HG03095 (cell line): ENCODE measurements around the gene COMMD4.
"Not testable (repeated sequence)": the region's sequence is repeated elsewhere in the genome, so short reads cannot be mapped to it uniquely, and the experiment has no call there.

Experiments used
- ATAC-seq: cut with Tn5 transposase; IDR thresholded peaks from one replicate; pipeline ENCODE4 v1.9.1; 2021; ENCODE audit warnings: moderate library complexity; ENCODE audit not compliant: unreplicated experiment

The COMMD4 gene

DNA sequence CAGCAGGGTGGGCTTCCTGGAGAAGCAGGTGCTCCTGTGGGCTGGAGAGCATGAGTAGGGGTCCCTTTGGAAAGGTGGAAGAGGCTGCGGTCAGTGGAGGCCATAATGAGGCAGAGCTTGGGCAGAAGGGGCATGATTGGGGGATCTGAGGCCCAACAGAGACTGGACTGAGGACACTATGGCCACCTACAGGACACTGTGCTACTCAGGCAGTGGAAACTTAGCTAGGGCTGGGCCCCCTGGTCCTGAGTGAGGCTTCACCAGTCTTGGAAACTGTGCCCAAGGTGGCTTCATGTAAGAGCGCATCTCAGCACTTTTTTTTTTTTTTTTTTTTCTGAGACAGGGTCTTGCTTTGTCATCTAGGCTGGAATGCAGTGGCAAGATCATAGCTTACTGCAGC is 6.3 kb upstream of the COMMD4 start:
- ATAC-seq: no peak

DNA sequence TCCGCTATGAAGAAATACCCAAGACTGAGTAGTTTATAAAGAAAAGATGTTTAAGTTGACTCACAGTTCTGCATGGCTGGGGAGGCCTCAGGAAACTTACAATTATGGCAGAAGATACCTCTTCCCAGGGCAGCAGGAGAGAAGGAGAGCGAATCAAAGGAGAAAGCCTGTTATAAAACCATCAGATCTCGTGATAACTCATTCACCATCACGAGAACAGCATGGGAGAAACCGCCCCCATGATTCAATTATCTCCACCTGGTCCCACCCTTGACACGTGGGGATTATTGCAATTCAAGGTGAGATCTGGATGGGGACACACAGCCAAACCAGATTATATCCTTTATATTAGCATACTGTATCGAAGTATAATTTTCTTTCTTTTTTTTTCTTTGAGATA is 3.8 kb upstream of the COMMD4 start:
- ATAC-seq: not testable (repeated sequence)

DNA sequence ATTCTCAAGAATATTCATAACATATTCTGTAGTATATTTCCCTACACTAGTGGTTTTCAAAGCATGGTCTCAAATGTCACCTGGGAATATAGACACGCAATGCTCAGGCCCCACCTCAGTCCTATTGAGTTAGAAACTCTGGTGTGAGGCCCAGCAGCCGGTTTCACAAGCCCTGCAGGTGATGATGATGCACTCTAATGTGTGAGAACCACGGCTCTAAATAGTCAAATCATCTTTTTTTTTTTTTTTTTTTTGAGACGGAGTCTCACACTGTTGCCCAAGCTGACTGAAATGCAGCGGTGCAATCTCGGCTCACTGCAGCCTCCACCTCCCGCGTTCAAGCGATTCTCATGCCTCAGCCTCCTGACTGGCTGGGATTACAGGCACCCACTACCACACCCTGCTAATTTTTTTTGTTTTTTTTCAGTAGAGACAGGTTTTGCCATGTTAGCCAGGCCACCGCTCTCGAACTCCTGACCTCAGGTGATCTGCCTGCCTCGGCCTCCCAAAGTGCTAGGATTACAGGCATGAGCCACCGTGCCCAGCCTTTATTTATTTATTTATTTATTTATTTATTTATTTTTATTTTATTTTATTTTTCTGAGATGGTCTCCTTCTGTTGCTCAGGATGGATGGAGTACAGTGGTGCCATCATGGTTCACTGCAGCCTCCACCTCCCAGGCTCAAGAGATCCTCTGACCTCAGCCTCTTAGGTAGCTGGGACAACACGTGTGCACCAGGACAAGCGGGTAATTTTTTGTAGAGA is 2.0 kb upstream of the COMMD4 start:
- not testable (repeated sequence) for ATAC-seq

DNA sequence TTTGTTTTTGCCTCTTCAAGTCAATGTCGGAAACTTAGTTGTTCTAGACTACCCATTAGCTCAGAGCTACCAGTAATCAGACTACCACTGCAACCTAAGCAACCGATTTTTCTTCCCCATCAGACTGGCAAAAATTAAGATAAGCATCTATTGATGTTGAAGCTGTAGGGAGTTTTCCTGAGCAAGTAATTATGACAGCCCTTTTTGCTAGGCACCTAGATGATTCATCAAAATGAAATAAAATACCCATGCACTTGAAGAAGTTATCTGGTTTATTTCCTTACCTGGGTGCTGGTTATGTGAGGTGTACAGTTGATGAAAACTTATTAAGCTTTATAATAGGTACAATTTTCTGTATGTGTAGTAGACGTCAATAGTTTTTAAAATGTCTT is 554 bp upstream of the COMMD4 start:
- ATAC-seq: no peak

DNA sequence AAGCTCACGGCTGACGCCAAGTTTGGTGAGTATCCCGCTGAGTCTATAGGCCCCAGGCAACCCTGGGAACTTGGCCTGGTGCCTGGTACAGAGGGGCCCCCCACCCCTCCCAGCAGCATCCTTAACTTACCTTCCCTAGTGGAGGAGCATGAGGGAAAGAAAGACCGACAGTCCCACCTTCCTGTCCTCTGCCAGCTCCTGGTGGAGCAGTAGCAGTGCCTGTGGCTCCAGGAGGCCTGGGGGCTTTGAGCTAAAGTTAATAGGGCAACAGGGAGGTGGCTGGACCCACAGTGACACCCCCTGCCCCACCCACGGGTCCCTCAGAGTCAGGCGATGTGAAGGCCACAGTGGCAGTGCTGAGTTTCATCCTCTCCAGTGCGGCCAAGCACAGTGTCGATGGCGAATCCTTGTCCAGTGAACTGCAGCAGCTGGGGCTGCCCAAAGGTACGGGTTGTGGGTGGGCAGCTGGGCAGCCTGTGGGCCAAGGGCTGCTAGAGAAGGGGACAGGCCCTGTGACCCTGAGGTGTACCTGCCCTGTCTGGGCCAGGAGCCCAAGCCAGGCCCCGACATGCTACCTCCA is 2.9 kb downstream of the COMMD4 start:
- no peak for ATAC-seq

DNA sequence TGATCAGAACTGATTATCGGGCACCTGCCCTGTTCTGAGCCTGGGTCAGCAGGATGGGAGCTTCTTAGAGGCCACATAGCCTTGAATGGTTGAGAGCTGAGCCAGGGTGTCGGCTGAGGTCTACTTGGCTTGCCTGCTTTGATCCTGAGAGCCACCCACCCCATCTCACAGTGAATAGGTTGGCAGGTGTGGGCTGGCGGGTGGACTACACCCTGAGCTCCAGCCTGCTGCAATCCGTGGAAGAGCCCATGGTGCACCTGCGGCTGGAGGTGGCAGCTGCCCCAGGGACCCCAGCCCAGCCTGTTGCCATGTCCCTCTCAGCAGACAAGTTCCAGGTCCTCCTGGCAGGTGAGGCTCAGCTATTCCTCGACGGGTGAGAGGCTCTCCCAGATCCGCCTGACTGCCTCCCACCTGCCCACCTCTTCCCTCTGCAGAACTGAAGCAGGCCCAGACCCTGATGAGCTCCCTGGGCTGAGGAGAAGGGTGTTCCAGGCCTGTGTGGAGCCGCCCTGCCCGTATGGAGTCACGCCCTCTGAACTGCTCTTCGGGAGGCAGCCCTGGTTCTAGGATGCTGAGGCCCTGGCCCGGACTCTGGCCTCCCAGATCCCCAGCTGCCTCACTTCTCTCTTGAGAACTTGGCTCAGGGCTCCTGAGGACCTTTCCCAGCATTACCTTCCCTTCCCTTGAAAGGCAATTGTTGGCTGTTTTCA is 3.8 kb downstream of the COMMD4 start:
- ATAC-seq: no peak

DNA sequence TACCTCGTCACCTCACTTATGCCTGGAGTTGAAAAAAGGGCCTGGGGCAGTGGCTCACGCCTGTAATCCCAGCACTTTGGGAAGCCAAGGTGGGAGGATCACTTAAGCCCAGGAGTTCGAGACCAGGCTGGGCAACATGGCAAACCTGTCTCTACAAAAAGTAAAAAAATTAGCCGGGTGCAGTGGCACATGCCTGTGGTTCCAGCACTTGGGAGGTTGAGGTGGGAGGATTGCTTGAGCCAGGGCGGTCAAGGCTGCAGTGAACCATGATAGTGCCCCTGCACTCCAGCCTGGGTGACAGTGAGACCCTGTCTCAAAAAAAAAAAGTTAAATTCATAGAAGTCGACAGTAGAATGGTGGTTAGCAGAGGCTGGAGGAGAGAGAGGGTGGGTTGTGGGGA is 6.4 kb downstream of the COMMD4 start:
- ATAC-seq: no peak

DNA sequence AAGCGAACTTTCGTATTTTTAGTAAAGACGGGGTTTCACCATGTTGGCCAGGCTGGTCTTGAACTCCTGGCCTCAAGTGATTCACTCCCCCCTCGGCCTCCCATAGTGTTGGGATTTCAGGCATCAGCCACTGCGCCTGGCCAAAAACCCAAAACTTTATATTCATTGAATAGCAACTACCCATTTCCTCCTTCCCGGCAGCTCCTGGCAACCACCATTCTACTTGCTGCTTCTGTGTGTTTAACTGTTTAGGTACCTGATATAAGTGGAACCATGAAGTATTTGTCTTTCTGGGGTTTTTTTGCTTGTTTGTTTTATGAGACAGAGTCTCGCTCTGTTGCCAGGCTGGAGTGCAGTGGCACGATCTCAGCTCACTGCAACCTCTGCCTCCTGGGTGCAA is 8.1 kb downstream of the COMMD4 start:
- ATAC-seq: not testable (repeated sequence)

DNA sequence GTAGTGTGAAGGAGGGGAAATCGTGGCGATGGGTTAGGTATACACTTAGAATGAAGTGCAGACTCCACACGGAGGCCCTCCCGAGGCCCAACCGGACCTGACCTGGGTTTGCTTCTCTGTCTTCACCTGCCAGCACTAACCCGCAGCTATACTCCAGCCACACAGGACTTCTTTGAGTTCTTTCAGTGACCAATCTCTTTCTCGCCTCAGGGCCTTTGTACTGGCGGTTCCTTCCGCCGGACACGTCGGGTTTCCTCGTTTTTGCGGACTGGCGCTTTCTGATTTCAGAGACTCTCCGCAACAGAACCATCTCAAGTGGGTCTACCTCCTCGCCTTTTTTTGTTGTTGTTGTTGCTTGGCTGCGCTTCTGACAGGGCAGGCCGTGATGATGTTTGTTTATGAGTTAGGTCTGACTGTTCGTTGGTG is 10.9 kb downstream of the COMMD4 start, which contains the start of gene NEIL1:
NEIL1 (plus strand) TSS at position 244 of the 426 bp plus-strand sequence. CDS start 1,867 bp downstream, outside the sequence.
- ATAC-seq: no peak

DNA sequence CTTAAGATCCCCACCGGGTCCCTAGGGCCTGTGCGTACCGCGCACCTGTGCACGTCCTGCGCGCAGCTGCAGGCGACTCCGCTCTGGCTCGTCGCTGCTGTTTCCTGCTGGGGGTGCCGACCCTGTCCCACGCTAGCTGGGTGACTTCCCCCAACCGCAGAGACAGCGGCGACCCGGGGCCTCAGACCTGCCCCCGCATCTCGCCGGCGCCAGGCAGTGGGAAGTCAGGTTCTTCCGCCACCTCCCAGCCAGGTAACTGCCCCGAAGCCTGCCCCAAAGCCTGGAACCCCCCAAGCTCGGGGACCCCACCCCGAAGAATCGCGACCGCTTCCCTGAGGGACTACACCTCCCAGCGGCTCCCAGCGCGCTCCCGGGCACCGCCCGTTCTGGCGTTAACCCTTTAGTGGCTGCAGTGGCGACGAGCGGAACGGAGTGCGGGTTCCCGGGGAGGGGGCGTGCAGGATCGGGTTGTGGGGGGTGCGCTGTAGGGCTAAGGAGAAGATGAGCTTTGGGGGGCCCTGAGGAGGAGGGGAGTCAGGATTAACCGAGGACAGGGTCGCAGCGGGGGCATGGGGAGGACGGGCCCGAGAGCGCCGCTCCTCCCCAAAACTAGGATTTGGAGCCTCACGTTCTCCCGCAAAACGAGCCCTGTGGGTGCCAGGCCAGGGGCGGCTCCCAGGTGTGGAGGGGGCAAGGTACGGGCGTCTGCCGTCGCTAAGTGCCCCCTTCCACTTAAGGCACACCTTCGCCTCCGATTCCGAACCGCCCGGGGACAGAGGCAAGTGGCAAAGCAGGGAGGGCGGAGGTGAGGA is 11.6 kb downstream of the COMMD4 start:
- ATAC-seq: peak; percentile 64

DNA sequence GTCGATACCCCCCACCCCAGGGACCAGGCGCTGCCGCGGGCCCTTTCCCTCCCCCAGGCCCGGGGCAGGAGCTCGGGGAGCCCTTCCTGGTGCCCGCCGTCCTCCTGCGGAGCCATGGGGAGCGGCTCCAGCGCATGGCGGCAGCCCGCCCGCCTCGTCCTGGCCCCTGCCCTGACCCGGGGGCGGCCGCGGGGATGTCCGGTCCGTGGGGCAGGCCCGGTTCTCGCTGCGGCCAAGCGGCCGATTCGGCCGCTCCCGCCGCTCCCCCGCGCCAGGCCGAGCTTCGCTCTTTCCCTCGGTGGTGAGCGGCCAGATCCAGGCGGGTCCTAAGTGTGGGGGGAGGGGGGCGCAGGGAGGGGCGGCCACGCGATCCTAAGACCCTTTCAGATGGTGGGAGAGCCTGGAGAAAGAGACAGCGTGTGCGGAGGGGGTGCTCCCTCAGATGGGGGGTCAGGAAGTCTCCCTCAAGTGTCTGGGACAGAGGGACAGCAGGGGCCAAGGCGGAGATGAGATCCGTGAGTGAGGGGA is 12.2 kb downstream of the COMMD4 start:
- no peak for ATAC-seq

DNA sequence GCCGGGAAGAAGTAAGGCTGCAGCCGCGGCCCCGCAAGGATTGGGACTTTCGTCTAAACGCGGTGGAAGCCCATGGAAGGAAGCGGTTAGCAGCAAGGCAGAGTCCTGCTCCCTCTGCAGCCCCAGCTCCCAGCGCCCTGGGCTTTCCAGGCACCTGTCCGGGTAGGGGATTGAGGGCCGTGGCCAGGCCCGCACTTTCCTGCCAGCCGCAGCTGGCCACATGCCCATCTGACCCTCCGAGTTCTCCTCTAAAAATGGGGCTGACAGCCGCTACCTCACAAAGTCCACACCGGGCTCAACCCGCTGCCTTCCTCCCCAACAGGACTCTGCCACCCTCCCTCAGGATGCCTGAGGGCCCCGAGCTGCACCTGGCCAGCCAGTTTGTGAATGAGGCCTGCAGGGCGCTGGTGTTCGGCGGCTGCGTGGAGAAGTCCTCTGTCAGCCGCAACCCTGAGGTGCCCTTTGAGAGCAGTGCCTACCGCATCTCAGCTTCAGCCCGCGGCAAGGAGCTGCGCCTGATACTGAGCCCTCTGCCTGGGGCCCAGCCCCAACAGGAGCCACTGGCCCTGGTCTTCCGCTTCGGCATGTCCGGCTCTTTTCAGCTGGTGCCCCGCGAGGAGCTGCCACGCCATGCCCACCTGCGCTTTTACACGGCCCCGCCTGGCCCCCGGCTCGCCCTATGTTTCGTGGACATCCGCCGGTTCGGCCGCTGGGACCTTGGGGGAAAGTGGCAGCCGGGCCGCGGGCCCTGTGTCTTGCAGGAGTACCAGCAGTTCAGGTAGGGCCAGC is 12.9 kb downstream of the COMMD4 start:
- ATAC-seq: no peak

DNA sequence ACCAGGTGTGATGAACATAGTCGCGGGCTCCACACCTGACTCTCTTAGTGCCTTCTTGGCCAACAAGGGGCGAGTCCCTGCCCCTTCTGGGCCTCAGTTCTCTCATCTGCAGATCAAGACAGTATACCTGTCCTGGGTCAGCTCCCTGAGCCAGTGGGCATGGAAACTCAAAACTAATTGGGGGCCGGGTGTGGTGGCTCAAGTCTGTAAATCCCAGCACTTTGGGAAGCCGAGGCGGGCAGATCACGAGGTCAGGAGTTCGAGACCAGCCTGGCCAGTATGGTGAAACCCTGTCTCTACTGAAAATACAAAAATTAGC is 13.4 kb downstream of the COMMD4 start:
- not testable (repeated sequence) for ATAC-seq

DNA sequence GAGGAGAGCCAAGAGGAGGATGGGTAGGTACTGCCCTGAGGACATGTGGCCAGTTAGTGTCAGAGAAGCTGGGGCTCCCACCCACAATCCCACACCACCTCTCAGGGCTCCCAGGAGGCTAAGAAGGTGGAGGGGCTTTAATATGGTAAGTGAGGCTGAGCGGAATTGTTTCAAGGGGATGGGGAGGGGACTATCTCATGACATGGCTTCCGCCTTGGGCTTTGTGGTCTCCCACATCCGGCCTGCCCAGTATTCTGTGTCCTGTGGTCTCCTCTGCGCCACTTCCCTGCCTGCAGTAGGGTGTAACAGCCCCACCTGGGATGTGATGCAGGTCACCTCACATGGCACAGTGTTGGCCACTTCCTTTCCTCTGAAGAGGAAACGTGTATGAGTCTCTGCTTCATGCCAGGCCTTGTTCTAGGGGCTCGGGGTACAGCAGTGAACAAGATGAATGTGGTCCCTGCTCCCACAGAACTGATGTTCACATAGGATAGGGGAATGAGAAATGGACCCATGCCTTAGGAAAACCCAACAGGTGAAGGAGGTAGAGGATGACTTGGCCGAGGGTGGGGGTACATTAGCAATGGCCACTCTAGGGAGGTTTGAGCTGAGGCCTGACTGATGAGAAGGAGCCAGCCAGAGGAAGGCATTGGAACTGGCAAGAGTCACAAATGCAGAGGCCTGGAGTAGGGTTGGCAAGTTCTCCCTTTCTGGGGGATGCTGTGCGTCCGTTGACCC is 14.2 kb downstream of the COMMD4 start:
- ATAC-seq: peak; percentile 43

DNA sequence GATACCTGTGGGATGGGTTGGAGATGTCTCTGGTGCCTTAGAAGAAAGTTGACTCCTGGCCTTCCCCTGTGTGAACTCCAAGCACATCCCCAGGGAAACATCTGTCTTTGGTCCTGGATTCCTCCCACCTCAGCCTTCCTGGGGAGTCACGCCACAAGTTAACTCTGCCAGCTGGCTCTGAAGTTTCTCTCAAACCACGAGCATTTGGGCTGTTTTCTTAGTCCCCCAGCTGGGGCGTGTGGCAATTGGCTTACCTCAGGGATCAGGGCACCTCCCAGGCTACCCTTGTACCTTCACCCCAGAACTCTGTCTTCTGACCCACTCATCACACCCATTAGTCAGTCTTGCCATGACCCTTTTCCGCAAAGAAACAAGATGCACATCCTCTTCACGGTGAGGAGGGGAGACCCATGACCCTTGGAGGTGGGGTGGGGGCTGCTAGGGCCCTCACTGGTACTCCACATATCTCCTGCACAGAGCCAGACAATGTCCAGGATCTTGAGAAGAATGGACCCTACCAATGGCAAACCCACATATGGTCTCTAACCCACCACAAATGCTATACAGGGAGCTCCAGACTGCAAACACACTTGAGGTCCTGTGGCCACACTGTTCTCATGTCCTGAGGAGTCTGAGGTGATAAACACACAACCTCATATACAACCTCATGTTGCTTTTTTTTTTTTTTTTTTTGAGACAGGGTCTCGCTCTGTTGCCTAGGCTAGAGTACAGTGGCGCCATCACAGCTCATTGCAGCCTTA is 14.9 kb downstream of the COMMD4 start:
- ATAC-seq: no peak

DNA sequence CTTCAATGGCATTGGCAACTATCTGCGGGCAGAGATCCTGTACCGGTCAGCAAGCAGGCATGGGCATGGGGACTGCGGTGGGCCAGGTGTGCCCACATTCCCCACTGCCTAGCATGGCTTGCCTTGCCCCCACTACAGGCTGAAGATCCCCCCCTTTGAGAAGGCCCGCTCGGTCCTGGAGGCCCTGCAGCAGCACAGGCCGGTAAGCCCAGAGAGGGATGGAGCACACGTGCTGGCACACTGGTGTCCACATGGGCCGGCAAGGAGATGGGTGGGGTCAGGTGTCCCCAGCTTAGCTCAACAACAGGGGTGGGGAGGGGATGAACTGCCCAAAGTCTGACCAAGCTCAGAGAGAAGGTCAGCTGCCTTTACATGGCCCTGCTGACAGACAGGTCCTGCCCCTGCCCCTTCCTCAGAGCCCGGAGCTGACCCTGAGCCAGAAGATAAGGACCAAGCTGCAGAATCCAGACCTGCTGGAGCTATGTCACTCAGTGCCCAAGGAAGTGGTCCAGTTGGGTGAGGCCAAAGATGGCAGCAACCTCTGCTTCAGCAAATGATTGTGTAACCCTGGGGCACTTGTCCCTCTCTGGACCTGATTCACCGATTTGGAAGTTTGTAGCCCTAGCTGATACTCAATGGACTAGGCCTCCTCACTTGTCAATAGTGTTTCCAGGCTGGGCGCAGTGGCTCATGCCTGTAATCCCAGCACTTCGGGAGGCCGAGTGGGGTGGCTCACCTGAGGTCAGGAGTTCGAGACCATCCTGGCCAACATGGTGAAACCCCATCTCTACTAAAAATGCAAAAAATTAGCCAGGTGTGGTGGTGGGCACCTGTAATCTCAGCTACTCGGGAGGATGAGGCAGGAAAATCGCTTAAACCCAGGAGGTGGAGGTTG is 16.6 kb downstream of the COMMD4 start:
- ATAC-seq: no peak

DNA sequence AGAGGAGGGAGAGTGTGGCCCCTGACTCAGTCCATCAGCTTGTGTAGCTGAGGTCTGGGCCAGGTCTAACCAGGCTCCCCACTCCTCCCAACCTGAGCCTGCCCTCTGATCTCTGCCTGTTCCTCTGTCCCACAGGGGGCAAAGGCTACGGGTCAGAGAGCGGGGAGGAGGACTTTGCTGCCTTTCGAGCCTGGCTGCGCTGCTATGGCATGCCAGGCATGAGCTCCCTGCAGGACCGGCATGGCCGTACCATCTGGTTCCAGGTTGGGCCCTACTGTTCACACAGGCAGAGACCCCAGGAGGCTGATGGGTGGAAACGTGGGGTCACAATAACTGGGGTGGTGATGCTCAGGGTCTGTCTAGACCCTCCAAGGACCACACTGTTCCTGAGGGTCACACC is 17.7 kb downstream of the COMMD4 start:
- no peak for ATAC-seq

DNA sequence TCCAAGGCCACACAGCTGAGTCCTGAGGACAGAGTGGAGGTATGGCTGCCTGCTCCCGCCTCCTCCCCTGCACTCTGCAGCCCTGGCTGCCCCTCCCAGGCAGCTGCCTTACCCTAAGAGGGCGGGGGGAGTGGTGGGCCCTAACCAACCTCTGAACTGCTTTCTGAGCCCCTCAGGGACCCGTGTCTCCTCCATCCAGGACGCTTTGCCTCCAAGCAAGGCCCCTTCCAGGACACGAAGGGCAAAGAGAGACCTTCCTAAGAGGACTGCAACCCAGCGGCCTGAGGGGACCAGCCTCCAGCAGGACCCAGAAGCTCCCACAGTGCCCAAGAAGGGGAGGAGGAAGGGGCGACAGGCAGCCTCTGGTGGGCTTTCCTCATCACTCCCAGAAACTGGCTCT is 18.6 kb downstream of the COMMD4 start:
- no peak for ATAC-seq
